Lower lobe of right lung (tissue), 2 donors: ENCODE measurements around the gene VANGL2. TPM values are rescaled to one million over a fixed set of nuclear protein-coding genes. Genes with fewer than 3 reads are reported as not detected.

Experiments used
- ATAC-seq, 2 donors: fragments of 200-7000 bp; cut with Tn5 transposase; one replicate each; pipeline ENCODE4 v1.9.1; 2020 to 2022; ENCODE audit warnings: mild to moderate bottlenecking in 2 of 2, moderate library complexity in 2 of 2
- DNase-seq: peaks from one replicate; pipeline ENCODE4 v3.0.0-alpha.2; 2020
- H3K27ac ChIP-seq: fragments of 200-600 bp; one replicate; pipeline ENCODE4 v1.8.0; 2022
- H3K27me3 ChIP-seq: fragments of 200-600 bp; one replicate; pipeline ENCODE4 v1.8.0; 2022; ENCODE audit warnings: low read depth
- H3K36me3 ChIP-seq: fragments of 200-600 bp; one replicate; pipeline ENCODE4 v1.8.0; 2022; ENCODE audit warnings: mild to moderate bottlenecking
- H3K4me1 ChIP-seq: fragments of 200-600 bp; one replicate; pipeline ENCODE4 v1.8.0; 2022
- H3K4me3 ChIP-seq: fragments of 200-600 bp; one replicate; pipeline ENCODE4 v1.8.0; 2022; ENCODE audit warnings: mild to moderate bottlenecking
- H3K9me3 ChIP-seq: fragments of 200-600 bp; one replicate; pipeline ENCODE4 v1.8.0; 2022
- CTCF ChIP-seq: fragments of 200-600 bp; IDR thresholded peaks from one replicate; pipeline ENCODE4 v1.8.0; 2022; ENCODE audit warnings: antibody characterized with exemption, mild to moderate bottlenecking
- intact Hi-C: fragments of 100-400 bp; cut with DNase I; formaldehyde crosslinking; loops from one replicate; pipeline ENCODE4 v1.11.0; 2022
- total RNA-seq: library from RNA; stranded (reverse); fragmentation: NEBNext Ultra II Directional; extraction: Animal tissue kit (Norgen Biotek cat#: 25700); gene quantifications from one replicate; pipeline ENCODE4 v1.2.1, GENCODE V29; 2021
- donor health status: DM: no; HTN: yes; CAD: no; lungs with severe emphysema.

VANGL2 gene
- total RNA-seq, 1 donor from 2014 or later, result 7.5 TPM

- Histone ChIP-seq H3K27ac (no peak overlapping the region), H3K27me3 (no peaks in the 10 kb centered on the region), H3K9me3 (no peaks in the 10 kb centered on the region), H3K4me3 (no peak overlapping the region), H3K36me3 (peaks cover 4% of the 10 kb centered on the region), H3K4me1 (no peaks in the 10 kb centered on the region)
- no peak for TF ChIP-seq CTCF
- intact Hi-C loops, result no loop called here
- ATAC-seq (no peak), DNase-seq (no peak)
Observed at GRCh38 chr1:160419150-160419837, 18.9 kb downstream of the VANGL2 start.

GRCh38 chr1:160419838-160420169, 19.4 kb downstream of the VANGL2 start:
- Histone ChIP-seq H3K36me3 (peaks cover 4% of the 10 kb centered on the region), H3K27ac (no peak overlapping the region), H3K4me3 (no peak overlapping the region), H3K9me3 (no peaks in the 10 kb centered on the region), H3K4me1 (no peaks in the 10 kb centered on the region), H3K27me3 (no peaks in the 10 kb centered on the region)
- DNase-seq, result no peak
- no peak for TF ChIP-seq CTCF
- ATAC-seq, result no peak
- intact Hi-C loops, result no loop called here

- intact Hi-C loops, result no loop called here
- Histone ChIP-seq H3K27ac (no peak overlapping the region), H3K9me3 (no peaks in the 10 kb centered on the region), H3K36me3 (peaks cover 7% of the 10 kb centered on the region), H3K4me1 (no peaks in the 10 kb centered on the region), H3K4me3 (no peak overlapping the region), H3K27me3 (no peaks in the 10 kb centered on the region)
- DNase-seq, result no peak
- TF ChIP-seq CTCF, result no peak
- no peak for ATAC-seq
Observed at GRCh38 chr1:160420881-160421842, 20.8 kb downstream of the VANGL2 start.

- no peak for ATAC-seq
- TF ChIP-seq CTCF, result no peak
- Histone ChIP-seq H3K9me3 (no peaks in the 10 kb centered on the region), H3K36me3 (peaks cover 9% of the 10 kb centered on the region), H3K27ac (no peak overlapping the region), H3K27me3 (no peaks in the 10 kb centered on the region), H3K4me1 (no peaks in the 10 kb centered on the region), H3K4me3 (no peak overlapping the region)
- no peak for DNase-seq
- intact Hi-C loops, result no loop called here
Observed at GRCh38 chr1:160421881-160422280, 21.5 kb downstream of the VANGL2 start.

GRCh38 chr1:160423966-160424365, 23.6 kb downstream of the VANGL2 start:
- ATAC-seq (no peak), DNase-seq (no peak)
- intact Hi-C loops, result no loop called here
- Histone ChIP-seq H3K36me3 (peaks cover 9% of the 10 kb centered on the region), H3K27me3 (no peaks in the 10 kb centered on the region), H3K27ac (no peak overlapping the region), H3K4me3 (no peak overlapping the region), H3K9me3 (no peaks in the 10 kb centered on the region), H3K4me1 (peaks cover 8% of the 10 kb centered on the region)
- TF ChIP-seq CTCF, result no peak
